AG04449 (cell line): Measurements from ENCODE around the gene SLC15A1.

Experiments
- CTCF ChIA-PET: fragments of 350-600 bp; formaldehyde crosslinking; extraction: SDS; loops from one replicate; lab custom pipeline; 2021; ENCODE audit warnings: antibody characterized with exemption; lab: Yijun Ruan, JAX
- POLR2A ChIA-PET: fragments of 400-600, 350-600 bp; formaldehyde crosslinking; extraction: SDS; loops from one replicate; lab custom pipeline; 2020; ENCODE audit warnings: antibody characterized with exemption, inconsistent platforms; lab: Yijun Ruan, JAX
- DNase-seq: peaks from one replicate; pipeline ENCODE4 v3.0.0-alpha.2; 2010; ENCODE audit warnings: low read depth, low spot score
- H3K4me3 ChIP-seq: 2 replicates; pipeline ENCODE4 v1.5.1; 2011; ENCODE audit warnings: low read depth, mild to moderate bottlenecking, control low read depth, low read length
- CTCF ChIP-seq: IDR thresholded peaks from one replicate; pipeline ENCODE4 v1.5.1; 2011; ENCODE audit warnings: mild to moderate bottlenecking, moderate library complexity, low read length, control low read depth, inconsistent platforms; ENCODE audit not compliant: insufficient read depth; ENCODE audit errors: missing control alignments

The SLC15A1 gene

GRCh38 chr13:98691360-98691759, 61.1 kb downstream of the SLC15A1 start:
- DNase-seq = no peak
- CTCF ChIA-PET = interaction anchor here (1.4 kb wide), 1 partner anchor 149 kb away, joined by 3 read pairs; no protein-coding TSS in a partner anchor

GRCh38 chr13:98690348-98691022, 62.0 kb downstream of the SLC15A1 start:
- no peak for DNase-seq
- POLR2A ChIA-PET = no interaction called here
- no peak overlapping the region for H3K4me3 ChIP-seq
- CTCF ChIA-PET = interaction anchor here (0.6 kb wide), 1 partner anchor 8 kb away, joined by 3 read pairs; no protein-coding TSS in a partner anchor
- no peak for TF ChIP-seq CTCF

More at GRCh38 chr13:98691360-98691759, 61.1 kb downstream of the SLC15A1 start:
- H3K4me3 ChIP-seq = no peak overlapping the region
- no peak for TF ChIP-seq CTCF
- POLR2A ChIA-PET = no interaction called here

GRCh38 chr13:98689347-98689968, 63.0 kb downstream of the SLC15A1 start:
- no peak for DNase-seq
- TF ChIP-seq CTCF = no peak
- ChIA-PET CTCF (no interaction called here), POLR2A (no interaction called here)
- no peak overlapping the region for H3K4me3 ChIP-seq

GRCh38 chr13:98688373-98688772, 64.1 kb downstream of the SLC15A1 start:
- POLR2A ChIA-PET = no interaction called here
- DNase-seq = no peak

GRCh38 chr13:98687319-98687718, 65.2 kb downstream of the SLC15A1 start:
- POLR2A ChIA-PET = no interaction called here
- TF ChIP-seq CTCF = no peak
- DNase-seq = no peak
- H3K4me3 ChIP-seq = no peak overlapping the region
- CTCF ChIA-PET = interaction anchor here (0.8 to 3.5 kb wide), 3 partner anchors 14 to 241 kb away, joined by 3 to 10 read pairs (median 4); no protein-coding TSS in a partner anchor

More at GRCh38 chr13:98688373-98688772, 64.1 kb downstream of the SLC15A1 start:
- no peak overlapping the region for H3K4me3 ChIP-seq
- TF ChIP-seq CTCF = no peak
- CTCF ChIA-PET = interaction anchor here (1.6 kb wide), 1 partner anchor 242 kb away, joined by 4 read pairs; no protein-coding TSS in a partner anchor

GRCh38 chr13:98686270-98686669, 66.2 kb downstream of the SLC15A1 start:
- no peak for TF ChIP-seq CTCF
- CTCF ChIA-PET = interaction anchor here (1.4 to 3.5 kb wide), 2 partner anchors 154 to 155 kb away, joined by 5 to 10 read pairs; no protein-coding TSS in a partner anchor
- POLR2A ChIA-PET = no interaction called here
- DNase-seq = no peak
- H3K4me3 ChIP-seq = no peak overlapping the region
